Fibroblast of lung (primary cell): ENCODE data around the gene FAM131B. TPM values are rescaled to one million over a fixed set of nuclear protein-coding genes. Genes with fewer than 3 reads are reported as not detected.

Experiments used
- DNase-seq, 2 donors: peaks; one replicate each; pipeline versions ENCODE4 v3.0.0 to v3.0.0-alpha.2; 2010; ENCODE audit warnings: low read depth in 2 of 2
- H2AFZ ChIP-seq: 2 replicates; pipeline ENCODE4 v1.5.1; 2012; ENCODE audit warnings: low read length, control low read depth, inconsistent platforms
- H3K27ac ChIP-seq: 2 replicates; pipeline ENCODE4 v1.5.1; 2011; ENCODE audit warnings: low read length, control low read depth; ENCODE audit not compliant: insufficient read depth
- H3K27me3 ChIP-seq: 2 replicates; pipeline ENCODE4 v1.5.1; 2011; ENCODE audit warnings: mild to moderate bottlenecking, low read length; ENCODE audit not compliant: control insufficient read depth, insufficient read depth
- H3K36me3 ChIP-seq: 2 replicates; pipeline ENCODE4 v1.5.1; 2011; ENCODE audit warnings: low read length; ENCODE audit not compliant: control insufficient read depth, insufficient read depth
- H3K4me1 ChIP-seq: 2 replicates; pipeline ENCODE4 v1.5.1; 2011; ENCODE audit warnings: low read length; ENCODE audit not compliant: control insufficient read depth, insufficient read depth; ENCODE audit errors: extremely low read depth
- H3K4me2 ChIP-seq: 2 replicates; pipeline ENCODE4 v1.5.1; 2011; ENCODE audit warnings: low read length, control low read depth; ENCODE audit not compliant: insufficient read depth; ENCODE audit errors: extremely low read depth
- H3K4me3 ChIP-seq, 4 experiments: fragments of 200-600 bp in 1 of 4; sonication (generic) in 1 of 4; replicated peaks in 1 of 4; 2 replicates each; pipeline ENCODE4 v1.5.1; 2011 to 2016; ENCODE audit warnings: low read length in 4 of 4, low read depth in 3 of 4, mild to moderate bottlenecking in 3 of 4, control low read depth in 2 of 4, inconsistent platforms in 1 of 4, mixed read lengths in 1 of 4; ENCODE audit not compliant: insufficient read depth in 1 of 4; ENCODE audit errors: control extremely low read depth in 1 of 4
- H3K79me2 ChIP-seq: 2 replicates; pipeline ENCODE4 v1.5.1; 2012; ENCODE audit warnings: mild to moderate bottlenecking, low read length, inconsistent platforms; ENCODE audit not compliant: control insufficient read depth, insufficient read depth
- H3K9ac ChIP-seq: 2 replicates; pipeline ENCODE4 v1.5.1; 2011; ENCODE audit warnings: mild to moderate bottlenecking, low read length, control low read depth; ENCODE audit not compliant: insufficient read depth
- H3K9me3 ChIP-seq: 2 replicates; pipeline ENCODE4 v1.5.1; 2012; ENCODE audit warnings: low read depth, low read length; ENCODE audit not compliant: control insufficient read depth, insufficient read depth
- H4K20me1 ChIP-seq: 2 replicates; pipeline ENCODE4 v1.5.1; 2011; ENCODE audit warnings: low read length; ENCODE audit not compliant: control insufficient read depth, insufficient read depth; ENCODE audit errors: extremely low read depth
- EZH2 ChIP-seq: IDR thresholded peaks from 2 replicates; pipeline ENCODE4 v1.5.1; 2012; ENCODE audit warnings: low read length, control low read depth, mild to moderate bottlenecking; ENCODE audit errors: missing control alignments
- polyA plus RNA-seq, 2 donors: library from polyadenylated mRNA; depleted of rRNA in 1 of 2; stranded (reverse) in 1 of 2; unstranded in 1 of 2; fragments of >200 nt; gene quantifications; 2 replicates each; pipeline ENCODE4 v1.2.1, GENCODE V29; 2011 to 2012; ENCODE audit warnings: missing spikeins in 1 of 2
- total RNA-seq: library from RNA; depleted of rRNA; stranded (reverse); fragments of >200 nt; gene quantifications from 2 replicates; pipeline ENCODE4 v1.2.1, GENCODE V29; 2014
- TF ChIP-seq, protein P1 (sequence below), 2 donors: IDR thresholded peaks in 1 of 2; conservative IDR thresholded peaks in 1 of 2; 1 replicate in 1 of 2; 2 replicates in 1 of 2; pipeline ENCODE4 v1.5.1; 2011 to 2012; ENCODE audit warnings: low read length in 2 of 2, control low read depth in 1 of 2, inconsistent platforms in 1 of 2, low read depth in 1 of 2, mild to moderate bottlenecking in 1 of 2

The FAM131B gene
- total and polyA plus RNA-seq, 2 donors (not counting 1 experiment from before 2014, with no cell fraction given): 2.0 to 3.8 TPM

GRCh38 chr7:143361552-143362130 lies 872 bp downstream of the FAM131B start:
- Histone ChIP-seq H4K20me1 (no peaks in the 10 kb centered on the region), H2AFZ (no peak overlapping the region), H3K27ac (no peak overlapping the region), H3K9me3 (no peaks in the 10 kb centered on the region), H3K9ac (no peak overlapping the region), H3K4me1 (no peaks in the 10 kb centered on the region), H3K36me3 (no peaks in the 10 kb centered on the region), H3K4me2 (no peak overlapping the region), H3K79me2 (no peaks in the 10 kb centered on the region), H3K4me3 (peak overlapping the region in 3 of 4 experiments; percentile 49 to 66 (median 58)), H3K27me3 (peaks cover 35% of the 10 kb centered on the region)
- TF ChIP-seq, protein P1, sequence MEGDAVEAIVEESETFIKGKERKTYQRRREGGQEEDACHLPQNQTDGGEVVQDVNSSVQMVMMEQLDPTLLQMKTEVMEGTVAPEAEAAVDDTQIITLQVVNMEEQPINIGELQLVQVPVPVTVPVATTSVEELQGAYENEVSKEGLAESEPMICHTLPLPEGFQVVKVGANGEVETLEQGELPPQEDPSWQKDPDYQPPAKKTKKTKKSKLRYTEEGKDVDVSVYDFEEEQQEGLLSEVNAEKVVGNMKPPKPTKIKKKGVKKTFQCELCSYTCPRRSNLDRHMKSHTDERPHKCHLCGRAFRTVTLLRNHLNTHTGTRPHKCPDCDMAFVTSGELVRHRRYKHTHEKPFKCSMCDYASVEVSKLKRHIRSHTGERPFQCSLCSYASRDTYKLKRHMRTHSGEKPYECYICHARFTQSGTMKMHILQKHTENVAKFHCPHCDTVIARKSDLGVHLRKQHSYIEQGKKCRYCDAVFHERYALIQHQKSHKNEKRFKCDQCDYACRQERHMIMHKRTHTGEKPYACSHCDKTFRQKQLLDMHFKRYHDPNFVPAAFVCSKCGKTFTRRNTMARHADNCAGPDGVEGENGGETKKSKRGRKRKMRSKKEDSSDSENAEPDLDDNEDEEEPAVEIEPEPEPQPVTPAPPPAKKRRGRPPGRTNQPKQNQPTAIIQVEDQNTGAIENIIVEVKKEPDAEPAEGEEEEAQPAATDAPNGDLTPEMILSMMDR (conservative IDR thresholded peaks at IDR 0.05 in 1 of 2, IDR thresholded peaks at IDR 0.05 in 1 of 2; ENCODE audit: low read depth in 1 of 2, low read length in 2 of 2): no peak
- no peak for DNase-seq

GRCh38 chr7:143360788-143361551 lies 1.5 kb downstream of the FAM131B start:
- Histone ChIP-seq H3K9ac (no peak overlapping the region), H3K9me3 (no peaks in the 10 kb centered on the region), H2AFZ (no peak overlapping the region), H3K4me1 (no peaks in the 10 kb centered on the region), H3K36me3 (no peaks in the 10 kb centered on the region), H3K4me3 (peak overlapping the region in 2 of 4 experiments; percentile 10 to 66), H3K4me2 (no peak overlapping the region), H3K79me2 (no peaks in the 10 kb centered on the region), H3K27me3 (peaks cover 35% of the 10 kb centered on the region), H3K27ac (no peak overlapping the region), H4K20me1 (no peaks in the 10 kb centered on the region)
- no peak for TF ChIP-seq EZH2
- TF ChIP-seq, protein P1 (conservative IDR thresholded peaks at IDR 0.05 in 1 of 2, IDR thresholded peaks at IDR 0.05 in 1 of 2; ENCODE audit: low read depth in 1 of 2, low read length in 2 of 2): no peak
- no peak for DNase-seq

DNA sequence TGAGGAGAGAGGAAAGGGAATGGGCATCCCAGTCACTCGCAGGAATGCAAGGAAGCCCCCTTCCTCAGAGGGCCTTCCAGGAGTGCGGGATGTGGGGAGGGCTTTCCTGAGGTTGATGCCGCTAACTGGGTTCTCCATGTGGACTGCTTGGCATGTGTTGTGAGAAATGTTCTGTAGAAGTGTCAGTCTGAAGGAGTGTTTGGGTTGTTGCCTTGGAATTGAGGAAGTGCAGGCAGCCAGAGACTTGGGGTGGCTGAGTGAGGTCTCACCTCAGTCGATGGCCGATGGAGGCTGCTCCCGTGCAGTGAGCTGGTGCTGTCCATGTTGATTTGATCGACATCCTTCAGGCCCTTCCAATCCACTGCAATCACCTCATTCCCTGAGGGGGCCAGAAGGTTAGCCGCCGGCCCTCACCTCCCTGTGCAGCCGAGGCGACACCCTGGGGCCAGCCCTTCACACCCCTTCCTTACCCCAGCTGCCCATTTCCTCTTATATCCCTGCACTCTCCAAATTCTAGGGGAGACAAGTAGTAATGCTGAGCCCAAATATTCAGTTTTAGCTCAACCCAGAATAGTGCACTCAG lies 2.7 kb downstream of the FAM131B start:
- no peaks in the 10 kb centered on the region for H3K36me3 ChIP-seq
- no peak overlapping the region for H3K4me2 ChIP-seq
- no peak overlapping the region for H3K9ac ChIP-seq
- peaks cover 26% of the 10 kb centered on the region for H3K27me3 ChIP-seq
- no peak overlapping the region for H3K27ac ChIP-seq
- no peak overlapping the region for H3K4me3 ChIP-seq
- no peaks in the 10 kb centered on the region for H3K9me3 ChIP-seq
- DNase-seq: no peak
- no peaks in the 10 kb centered on the region for H3K4me1 ChIP-seq
- H2AFZ ChIP-seq: no peak overlapping the region
- TF ChIP-seq, protein P1 (conservative IDR thresholded peaks at IDR 0.05 in 1 of 2, IDR thresholded peaks at IDR 0.05 in 1 of 2; ENCODE audit: low read depth in 1 of 2, low read length in 2 of 2): no peak
- TF ChIP-seq EZH2: no peak
- no peaks in the 10 kb centered on the region for H4K20me1 ChIP-seq
- no peaks in the 10 kb centered on the region for H3K79me2 ChIP-seq
